ENCODE results near the gene POLG2.

DNA sequence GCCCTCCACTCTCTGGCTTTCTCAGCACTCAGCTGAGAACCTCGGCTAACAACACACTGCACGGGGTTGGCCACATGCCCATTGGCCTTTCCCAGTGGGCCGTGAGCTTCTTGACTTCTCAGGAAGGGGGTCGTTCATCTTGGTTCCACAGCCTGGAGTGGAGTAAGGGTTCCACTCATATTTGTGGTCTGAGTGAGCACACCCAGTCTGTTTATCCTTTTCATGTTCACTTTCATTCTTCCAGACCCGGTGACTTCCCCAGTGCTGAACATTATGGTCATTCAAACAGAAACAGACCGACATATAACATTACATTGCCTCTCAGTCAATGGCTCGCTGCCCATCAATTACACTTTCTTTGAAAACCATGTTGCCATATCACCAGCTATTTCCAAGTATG is 39.7 kb downstream of the POLG2 start:
- TF ChIP-seq, protein P1, sequence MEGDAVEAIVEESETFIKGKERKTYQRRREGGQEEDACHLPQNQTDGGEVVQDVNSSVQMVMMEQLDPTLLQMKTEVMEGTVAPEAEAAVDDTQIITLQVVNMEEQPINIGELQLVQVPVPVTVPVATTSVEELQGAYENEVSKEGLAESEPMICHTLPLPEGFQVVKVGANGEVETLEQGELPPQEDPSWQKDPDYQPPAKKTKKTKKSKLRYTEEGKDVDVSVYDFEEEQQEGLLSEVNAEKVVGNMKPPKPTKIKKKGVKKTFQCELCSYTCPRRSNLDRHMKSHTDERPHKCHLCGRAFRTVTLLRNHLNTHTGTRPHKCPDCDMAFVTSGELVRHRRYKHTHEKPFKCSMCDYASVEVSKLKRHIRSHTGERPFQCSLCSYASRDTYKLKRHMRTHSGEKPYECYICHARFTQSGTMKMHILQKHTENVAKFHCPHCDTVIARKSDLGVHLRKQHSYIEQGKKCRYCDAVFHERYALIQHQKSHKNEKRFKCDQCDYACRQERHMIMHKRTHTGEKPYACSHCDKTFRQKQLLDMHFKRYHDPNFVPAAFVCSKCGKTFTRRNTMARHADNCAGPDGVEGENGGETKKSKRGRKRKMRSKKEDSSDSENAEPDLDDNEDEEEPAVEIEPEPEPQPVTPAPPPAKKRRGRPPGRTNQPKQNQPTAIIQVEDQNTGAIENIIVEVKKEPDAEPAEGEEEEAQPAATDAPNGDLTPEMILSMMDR (IDR thresholded peaks at IDR 0.05), result no peak
- no peak for TF ChIP-seq POLR2A (IDR thresholded peaks at IDR 0.05)
